Right ventricle myocardium superior (tissue), 1 donor: ENCODE results near the gene IKZF5. TPM values are rescaled to one million over a fixed set of nuclear protein-coding genes. Genes with fewer than 3 reads are reported as not detected.

ENCODE experiments used
- ATAC-seq: fragments of 200-7000 bp; cut with Tn5 transposase; one replicate; pipeline ENCODE4 v1.9.1; 2020; ENCODE audit warnings: mild to moderate bottlenecking; ENCODE audit not compliant: poor library complexity
- DNase-seq: peaks from one replicate; pipeline ENCODE4 v3.0.0-alpha.2; 2020
- intact Hi-C: fragments of 100-400 bp; cut with DNase I; formaldehyde crosslinking; loops from one replicate; pipeline ENCODE4 v1.11.2; 2022
- long read RNA-seq: library from polyadenylated mRNA; unstranded; transcript quantifications from one replicate; pipeline ENCODE4 v2.0.0, GENCODE V29; 2021
- total RNA-seq: library from RNA; stranded (reverse); fragmentation: NEBNext Ultra II Directional; extraction: Animal tissue kit (Norgen Biotek cat#: 25700); gene quantifications from one replicate; pipeline ENCODE4 v1.2.1, GENCODE V29; 2021
- donor health status: DM: no; HTN: yes; CAD: no; lungs with severe emphysema.

IKZF5 gene, protein sequence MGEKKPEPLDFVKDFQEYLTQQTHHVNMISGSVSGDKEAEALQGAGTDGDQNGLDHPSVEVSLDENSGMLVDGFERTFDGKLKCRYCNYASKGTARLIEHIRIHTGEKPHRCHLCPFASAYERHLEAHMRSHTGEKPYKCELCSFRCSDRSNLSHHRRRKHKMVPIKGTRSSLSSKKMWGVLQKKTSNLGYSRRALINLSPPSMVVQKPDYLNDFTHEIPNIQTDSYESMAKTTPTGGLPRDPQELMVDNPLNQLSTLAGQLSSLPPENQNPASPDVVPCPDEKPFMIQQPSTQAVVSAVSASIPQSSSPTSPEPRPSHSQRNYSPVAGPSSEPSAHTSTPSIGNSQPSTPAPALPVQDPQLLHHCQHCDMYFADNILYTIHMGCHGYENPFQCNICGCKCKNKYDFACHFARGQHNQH
- total RNA-seq, result 9.7 TPM
- long read RNA-seq, full-length matches to known transcripts, result 5 of 12 reads
- long read RNA-seq, partial matches to known transcripts, result 0 of 12 reads
- long read RNA-seq, other reads (novel, unspliced or antisense), result 7 of 12 reads

DNA sequence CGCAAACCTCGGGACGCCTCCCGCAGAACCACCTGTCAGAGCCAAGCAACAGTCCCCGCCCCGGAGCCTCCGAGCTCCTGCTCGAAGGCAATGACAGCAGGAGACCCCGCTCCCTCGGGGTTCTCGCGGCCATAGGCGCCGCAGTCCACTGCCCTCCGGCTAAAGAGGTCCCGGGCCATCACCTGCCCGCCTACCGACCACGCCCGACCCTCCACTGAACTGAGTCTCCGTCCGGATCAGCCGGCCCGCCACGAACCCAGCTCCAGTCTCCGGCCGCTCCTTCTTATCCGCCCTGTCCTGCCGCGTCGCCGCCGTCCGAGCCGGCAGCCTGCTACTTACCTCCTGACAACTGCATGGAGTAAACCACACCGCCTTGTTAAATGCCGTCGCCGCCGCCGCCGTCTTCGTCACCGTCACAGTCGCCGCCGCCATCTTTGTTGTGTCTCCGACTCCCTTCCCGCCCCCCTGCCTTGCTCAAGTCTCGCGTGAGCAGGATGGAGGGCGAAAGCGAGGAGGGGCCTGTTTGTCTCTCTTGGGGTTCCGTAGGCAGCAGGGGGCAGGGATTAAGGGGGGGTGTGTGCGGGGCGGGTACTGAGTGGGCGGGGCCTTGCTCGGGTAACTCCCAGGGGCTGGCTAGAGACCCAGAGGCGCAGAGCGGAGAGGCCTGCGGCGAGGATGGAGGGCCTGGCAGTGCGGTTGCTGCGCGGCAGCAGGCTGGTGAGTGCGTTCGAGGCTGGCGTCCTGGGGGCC is at the start of gene IKZF5, which contains the start of gene ACADSB:
TSS of gene IKZF5 (minus strand) at position 441 of the 750 bp plus-strand sequence. CDS start 10,170 bp downstream, outside the sequence.
TSS of gene ACADSB (plus strand) at position 652 of the 750 bp plus-strand sequence. CDS start at position 676, 24 bp downstream.
- peak; percentile 99 for ATAC-seq
- intact Hi-C loops, result no loop called here
- DNase-seq, result peak; percentile 96

DNA sequence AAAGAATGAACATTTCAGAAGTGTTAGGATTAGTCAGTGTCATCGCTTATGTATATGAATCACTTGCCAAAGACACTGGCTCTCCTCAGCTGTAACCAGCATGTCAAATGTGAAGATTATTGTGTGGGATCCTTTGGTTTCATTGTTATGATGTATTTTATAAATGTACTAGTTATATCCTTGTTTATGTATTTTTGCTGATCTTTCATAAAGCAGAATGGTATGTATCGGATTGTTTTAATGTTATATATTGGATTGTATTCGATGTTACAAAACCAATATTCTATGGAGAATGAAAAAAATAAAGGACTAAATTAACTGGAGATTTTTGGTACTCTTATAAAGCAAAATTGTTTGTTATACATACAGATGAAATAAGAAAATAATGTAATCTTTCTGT is 49.4 kb upstream of the IKZF5 start:
- intact Hi-C loops, result no loop called here
- DNase-seq (no peak), ATAC-seq (no peak)

DNA sequence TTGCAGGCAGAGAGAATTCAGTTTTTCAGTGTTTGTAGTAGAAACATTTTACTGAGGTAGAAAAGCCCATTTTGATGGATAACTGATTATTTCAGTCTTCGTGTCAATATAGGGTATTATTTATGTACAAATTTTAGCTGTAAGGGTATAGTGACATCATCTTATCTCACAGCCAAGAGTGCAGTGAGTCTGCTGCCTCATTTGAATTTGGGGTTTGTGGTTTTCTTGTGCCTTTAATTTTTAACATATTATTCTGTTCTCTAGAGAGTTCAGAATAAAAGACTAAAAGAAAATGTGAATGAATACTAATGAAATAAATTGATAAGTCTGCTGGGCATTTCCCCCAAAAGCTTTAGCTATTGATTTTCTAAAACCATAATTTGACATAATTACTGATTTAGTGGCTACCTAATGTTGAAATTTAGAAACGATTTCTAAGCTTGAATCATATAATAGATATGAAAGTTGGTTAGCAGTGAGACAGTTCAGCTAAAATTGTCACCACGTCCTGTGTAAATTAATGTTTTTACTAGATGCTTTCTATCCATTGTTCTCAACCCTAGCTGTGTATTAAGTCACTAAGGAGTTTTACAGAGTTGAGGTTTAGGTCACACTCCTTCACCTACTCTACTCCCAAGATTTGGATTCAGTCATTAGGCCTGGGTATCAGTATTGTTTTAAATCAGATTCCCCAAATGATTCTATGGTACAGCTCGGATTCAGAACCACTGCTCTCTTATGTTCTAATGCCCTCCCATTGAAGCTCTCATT is 37.6 kb upstream of the IKZF5 start:
- no peak for ATAC-seq
- intact Hi-C loops, result no loop called here
- no peak for DNase-seq

DNA sequence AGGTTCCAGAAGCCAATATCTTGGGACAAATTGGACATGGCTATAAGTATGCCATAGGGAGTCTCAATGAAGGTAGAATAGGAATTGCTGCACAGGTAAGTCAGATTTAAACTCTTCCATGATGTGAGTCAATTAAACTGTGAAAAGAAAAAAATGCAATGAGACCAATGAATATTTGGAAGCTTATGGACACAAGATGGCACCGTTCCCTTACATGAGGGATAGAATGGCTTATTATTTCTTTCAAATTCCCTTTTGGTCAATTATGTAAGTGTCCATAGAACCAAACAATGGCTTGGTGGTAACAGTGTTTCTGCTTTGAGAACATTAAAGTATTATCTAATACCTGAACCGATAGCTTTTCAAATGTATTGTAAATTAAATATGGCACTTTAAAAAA is 35.8 kb upstream of the IKZF5 start:
- intact Hi-C loops, result loop anchor here (5.0 kb wide), 1 partner anchor 513 kb away; no protein-coding TSS in a partner anchor

DNA sequence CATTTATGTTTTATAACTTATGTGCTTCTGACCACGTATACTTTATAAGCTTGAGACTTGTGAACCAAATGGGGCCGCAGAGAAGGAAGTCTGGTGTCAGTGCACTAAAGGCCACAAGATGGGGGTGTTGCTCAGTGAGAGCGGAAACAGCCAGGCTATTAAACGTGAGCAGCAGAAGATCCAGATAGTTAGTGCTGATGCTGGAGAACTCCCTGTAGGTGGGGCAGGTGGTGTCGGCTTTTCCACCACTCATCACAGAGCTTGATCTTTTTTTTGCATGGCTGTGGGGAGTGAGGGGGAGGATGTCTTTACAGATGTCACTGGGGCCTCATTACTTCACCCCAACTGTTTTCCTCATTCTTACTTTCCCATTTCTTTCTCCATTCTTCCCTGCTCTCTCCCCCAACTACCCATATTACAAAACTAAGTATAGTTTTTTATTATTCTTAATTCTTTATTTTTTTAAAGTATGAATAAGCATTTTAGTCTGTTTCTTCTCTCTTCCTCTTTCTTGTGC is 34.9 kb upstream of the IKZF5 start:
- peak; percentile 64 for ATAC-seq
- DNase-seq, result no peak
- intact Hi-C loops, result loop anchor here (5.0 kb wide), 1 partner anchor 514 kb away; no protein-coding TSS in a partner anchor

More for the DNA sequence above, 35.8 kb upstream of the IKZF5 start:
- ATAC-seq (no peak), DNase-seq (no peak)

DNA sequence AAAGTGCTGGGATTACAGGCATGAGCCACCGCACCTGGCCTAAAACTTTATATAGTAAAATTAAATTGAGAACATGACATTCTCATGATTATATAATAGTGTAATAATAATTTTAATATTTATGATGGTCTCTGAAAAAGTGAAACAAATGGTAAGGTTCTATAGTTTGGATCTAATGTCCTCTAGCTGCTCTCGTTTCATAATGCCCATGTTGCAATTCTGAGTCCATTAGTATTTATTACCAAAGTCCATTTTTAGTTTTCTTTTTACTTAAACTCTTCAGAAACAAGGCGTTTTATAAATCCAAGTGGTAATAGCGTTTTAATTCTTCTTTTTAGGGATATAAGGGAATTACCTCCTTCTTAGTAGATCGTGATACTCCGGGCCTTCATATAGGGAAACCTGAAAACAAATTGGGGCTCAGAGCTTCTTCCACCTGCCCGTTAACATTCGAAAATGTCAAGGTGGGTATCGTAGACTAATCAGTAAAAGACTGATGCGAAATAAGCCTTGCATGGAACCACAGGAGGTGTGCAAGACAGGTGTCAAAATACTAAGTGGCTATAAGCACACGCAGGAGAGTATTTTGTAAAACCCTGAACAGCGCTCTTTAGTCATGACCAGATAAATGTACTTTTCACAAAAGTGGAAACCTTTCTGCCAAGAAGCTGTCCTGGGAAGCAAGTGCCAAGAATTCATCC is 34.3 kb upstream of the IKZF5 start:
- ATAC-seq, result no peak

DNA sequence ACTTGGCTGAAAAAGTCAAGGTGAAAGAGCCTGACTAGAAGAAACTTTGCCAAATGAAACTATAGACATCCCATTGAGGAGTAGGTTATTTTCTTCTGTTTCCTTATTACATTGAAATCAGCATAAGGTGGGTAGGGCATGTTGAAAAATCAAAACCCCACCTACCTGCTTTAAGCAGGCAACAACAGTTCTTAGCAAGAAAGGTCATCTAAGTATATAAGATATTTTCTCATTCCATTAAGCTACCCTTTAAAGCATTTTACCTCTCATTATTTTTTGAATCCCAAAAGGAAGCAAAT is 31.0 kb upstream of the IKZF5 start:
- intact Hi-C loops, result no loop called here
- DNase-seq (no peak), ATAC-seq (no peak)

More for the DNA sequence above, 34.3 kb upstream of the IKZF5 start:
- DNase-seq, result no peak
- intact Hi-C loops, result loop anchor here (5.0 kb wide), 1 partner anchor 514 kb away; no protein-coding TSS in a partner anchor

DNA sequence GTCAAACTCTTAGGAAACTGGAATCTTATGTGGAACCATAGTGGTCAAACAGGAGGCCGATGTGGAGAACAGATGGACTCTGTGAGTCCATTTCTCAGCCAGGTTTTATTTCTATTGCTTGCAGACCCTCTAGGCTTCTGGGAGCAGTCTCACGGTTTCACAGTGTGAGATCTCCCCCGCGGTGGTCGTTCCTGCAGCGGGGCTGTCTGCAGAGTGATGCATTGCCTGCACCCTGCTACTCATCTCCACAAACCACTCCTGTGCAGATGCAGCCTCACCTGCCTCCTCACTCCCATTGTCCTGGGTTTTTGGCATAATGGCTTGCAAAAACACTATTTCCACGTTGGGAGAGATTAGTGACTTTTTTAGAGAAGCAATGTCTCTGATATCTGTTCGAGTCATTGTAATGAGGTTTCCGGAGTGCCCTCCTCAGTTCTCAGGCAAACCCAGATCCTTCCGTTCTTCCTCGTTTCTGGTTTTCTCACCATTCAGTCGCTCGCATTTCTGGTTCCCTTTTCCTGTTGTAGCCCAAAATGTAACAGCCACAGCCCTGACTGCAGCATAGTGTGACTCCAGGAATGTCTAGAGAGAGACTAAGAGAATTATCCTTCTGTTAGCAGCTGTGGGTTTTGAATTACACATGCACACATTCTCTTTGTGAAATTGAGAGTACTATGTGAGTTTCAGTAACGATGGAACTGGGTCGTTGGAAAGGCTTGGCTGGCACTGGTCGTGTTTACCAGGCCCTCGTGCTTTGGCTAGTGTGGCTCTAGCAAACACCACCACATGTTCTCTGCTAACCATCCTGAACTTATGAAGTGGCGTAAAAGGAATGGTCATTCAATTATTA is 30.4 kb upstream of the IKZF5 start:
- DNase-seq (no peak), ATAC-seq (no peak)
- intact Hi-C loops, result no loop called here

DNA sequence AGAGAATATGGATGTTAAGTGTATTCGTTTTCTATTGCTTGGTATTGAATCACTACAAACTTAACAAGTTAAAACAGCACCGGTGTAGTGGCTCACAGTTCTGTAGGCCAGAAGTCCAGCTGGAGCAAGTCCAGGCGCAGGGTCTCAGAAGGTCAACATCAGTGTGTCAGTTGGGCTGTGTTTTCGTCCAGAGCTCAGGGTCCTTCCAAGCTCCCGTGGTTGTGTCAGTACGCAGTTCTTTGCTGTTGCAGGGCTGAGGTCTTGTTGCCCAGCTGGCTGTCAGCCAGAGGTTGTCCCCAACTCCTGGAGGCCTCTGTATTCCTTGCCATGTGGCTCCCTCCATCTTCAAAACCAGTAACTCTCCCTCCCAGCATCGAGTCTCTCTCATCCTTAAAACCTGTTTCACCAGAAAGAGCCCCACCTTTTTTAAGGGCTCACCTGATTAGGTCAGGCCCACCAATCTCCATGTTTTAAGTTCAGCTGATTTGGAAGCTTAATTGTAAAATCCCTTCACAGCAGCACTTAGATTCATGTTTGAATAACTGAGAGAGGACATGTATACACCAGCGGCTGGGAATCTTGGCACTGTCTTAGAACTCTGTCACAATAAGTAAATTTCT is 27.0 kb upstream of the IKZF5 start:
- no peak for DNase-seq
- intact Hi-C loops, result no loop called here
- no peak for ATAC-seq

DNA sequence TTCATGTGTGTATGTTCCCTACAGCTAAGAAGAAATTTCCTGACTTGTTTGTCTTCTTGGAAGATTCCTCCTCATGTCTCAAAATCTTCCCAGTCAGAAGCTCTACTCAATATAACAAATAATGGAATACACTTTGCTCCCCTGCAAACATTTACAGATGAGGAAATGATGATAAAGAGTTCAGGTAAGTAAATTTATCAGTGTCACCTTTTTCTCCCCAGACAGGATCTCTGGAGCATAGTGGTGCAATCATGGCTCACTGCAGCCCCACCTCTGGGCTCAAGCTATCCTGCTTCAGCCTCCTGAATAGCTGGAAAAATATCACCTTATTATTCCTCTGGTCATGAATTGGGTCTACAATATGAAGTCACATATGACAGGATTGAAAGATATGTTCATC is 25.7 kb upstream of the IKZF5 start:
- ATAC-seq (no peak), DNase-seq (no peak)
- intact Hi-C loops, result no loop called here

DNA sequence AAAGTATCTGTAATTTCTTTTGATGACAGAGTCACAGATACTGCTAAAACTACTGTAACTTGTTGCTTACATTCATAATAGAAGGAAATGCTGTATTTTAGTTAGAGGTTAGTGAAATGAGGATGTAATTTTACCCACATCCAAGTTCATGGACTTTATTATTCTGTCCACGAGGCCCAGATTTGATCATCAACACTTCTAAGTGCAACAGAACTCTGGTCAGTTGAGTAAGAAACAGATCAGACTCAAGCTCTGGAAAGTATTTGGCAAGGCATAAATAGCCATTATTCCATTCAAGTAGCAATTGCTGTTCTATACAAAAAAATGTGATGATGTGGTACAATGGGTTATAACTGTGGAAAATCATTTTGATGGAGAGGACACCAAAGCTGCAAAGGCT is 22.5 kb upstream of the IKZF5 start:
- no peak for ATAC-seq
- DNase-seq, result no peak
- intact Hi-C loops, result no loop called here

DNA sequence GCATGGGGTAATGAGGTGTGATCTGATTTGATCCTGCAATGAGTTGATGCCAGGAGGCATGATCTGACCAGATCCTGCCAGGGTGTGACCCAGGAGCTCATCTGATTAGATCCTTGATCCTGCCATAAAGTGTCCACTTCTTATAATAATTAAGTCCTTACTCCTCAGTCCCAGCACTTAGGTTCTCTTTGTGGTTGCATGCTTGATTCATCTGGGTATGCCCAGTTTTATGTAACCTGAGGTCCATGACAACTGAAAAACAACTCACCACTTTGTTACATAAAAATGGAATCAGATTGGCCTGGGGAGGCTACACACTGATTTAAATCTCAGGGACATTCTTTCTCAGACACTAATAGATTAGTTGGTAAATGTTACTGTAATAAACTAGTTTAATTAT is 19.3 kb upstream of the IKZF5 start:
- intact Hi-C loops, result no loop called here

DNA sequence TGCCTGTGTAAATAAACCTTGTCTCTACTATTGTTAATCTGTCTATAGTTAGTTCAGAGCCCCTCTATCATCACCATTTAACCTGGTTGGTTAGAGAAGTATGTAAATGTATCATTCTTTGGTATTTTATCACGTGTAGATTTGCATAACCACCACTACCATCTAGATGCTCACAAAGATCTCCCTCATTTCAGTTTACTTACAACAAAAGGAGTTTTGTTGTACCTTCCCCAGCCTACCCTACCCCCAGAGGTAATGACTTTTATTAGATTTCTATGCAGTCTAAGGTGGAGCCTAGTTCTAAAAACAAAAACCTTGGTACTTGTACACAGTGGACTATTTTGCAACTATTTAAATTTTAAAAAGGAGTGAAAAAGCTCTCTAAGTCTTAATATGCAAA is 17.7 kb upstream of the IKZF5 start:
- no peak for ATAC-seq
- intact Hi-C loops, result no loop called here
- DNase-seq, result no peak

More for the DNA sequence above, 19.3 kb upstream of the IKZF5 start:
- DNase-seq (no peak), ATAC-seq (no peak)

DNA sequence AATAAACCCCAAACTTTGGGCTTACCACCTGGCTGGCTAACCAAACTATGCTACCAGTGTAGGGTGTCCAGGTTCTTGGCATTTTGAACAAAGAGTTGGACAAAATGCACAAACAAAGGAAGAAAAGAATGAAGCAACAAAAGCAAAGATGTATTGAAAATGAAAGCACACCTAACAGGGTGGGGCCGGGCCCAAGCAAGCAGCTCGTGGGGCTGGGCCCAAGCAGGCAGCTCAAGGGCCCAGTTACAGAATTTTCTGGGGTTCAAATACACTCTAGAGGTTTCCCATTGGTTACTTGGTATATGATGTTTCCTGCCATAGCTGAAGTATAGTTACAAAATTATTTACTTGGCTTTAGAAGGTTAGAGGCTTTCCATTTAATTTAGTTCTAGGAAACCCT is 15.9 kb upstream of the IKZF5 start:
- no peak for ATAC-seq
- intact Hi-C loops, result no loop called here
- DNase-seq, result no peak

DNA sequence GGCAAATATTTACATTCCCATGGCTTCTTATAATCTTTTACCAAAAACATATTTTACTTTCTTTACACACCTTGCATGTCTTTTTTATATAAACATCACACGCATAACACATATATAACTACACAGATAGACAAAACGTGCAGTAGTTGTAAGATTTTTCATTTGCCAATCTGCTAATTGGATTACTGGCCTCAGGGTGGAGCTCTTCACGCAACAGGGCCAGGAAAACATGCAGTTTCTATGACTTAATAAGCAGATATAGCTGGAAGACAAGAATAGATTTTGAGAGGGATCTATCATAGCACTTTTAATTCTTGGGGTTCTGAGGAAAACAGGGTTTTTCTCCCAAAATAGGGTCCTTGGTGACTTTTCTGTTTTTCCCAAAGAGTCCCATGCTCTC is 12.9 kb upstream of the IKZF5 start:
- intact Hi-C loops, result no loop called here
- no peak for DNase-seq
- ATAC-seq, result no peak

DNA sequence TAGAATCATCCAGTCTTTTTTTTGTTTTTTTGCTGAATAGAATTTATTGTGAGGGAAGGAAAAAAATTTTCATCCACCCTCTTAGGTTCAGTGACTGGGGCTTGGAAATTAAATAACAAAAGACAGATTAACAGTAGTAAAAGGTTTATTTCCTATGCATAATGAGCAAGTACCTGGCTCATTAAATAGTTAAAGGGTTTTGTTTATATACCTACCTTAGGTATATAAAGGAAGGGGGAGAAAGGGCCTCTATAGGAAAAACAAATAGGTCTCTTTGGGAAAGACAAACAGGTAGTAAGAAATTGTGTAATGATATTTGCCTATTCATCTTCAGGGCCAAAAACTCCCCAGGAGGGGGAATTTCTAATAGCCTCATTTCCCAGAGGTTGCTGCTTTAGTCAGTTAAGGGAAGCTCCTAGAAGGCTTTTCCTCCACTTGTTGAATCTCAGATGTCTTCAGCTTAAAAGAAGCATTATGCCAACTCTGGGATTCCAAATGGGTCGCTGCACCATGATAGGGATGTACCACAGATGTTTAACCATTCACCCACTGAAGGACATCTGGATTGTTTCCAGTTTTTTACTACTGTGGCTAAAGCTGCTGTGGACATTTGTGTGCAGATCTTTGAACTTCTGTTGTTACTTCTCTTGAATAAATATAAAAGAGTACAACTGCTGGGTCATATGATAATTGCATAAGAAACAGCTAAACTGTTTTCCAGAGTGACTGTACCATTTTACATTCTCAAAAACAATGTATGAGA is 11.5 kb upstream of the IKZF5 start:
- DNase-seq (no peak), ATAC-seq (no peak)
- intact Hi-C loops, result no loop called here
